GM12874 (cell line): ENCODE measurements around the gene APOL2.

Experiments used
- TF ChIP-seq, protein P1 (sequence below): IDR thresholded peaks from 2 replicates; pipeline ENCODE4 v1.5.1; 2011; ENCODE audit warnings: low read depth, mild to moderate bottlenecking, control low read depth, low read length, moderate library complexity; ENCODE audit not compliant: insufficient read depth

APOL2 gene

DNA sequence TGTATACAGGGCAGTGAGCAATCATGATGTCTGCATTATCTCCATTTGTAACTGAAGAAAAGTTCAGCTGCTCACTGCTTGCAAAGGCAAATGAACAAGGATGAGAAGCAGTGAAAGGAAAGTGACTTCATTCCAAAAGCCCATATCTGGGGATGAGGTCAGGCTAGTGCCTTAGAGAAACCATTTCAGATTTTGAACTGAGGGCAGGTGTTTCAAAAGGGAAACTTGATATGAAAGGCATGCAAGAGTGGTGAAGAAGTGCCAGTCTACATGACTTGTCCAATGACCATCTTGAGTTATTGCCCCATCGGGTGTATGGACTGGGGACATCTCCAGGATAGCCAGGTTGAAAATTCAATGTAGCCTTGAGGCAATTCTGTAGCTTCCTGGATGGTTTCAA lies 30.4 kb downstream of the APOL2 start:
- TF ChIP-seq, protein P1, sequence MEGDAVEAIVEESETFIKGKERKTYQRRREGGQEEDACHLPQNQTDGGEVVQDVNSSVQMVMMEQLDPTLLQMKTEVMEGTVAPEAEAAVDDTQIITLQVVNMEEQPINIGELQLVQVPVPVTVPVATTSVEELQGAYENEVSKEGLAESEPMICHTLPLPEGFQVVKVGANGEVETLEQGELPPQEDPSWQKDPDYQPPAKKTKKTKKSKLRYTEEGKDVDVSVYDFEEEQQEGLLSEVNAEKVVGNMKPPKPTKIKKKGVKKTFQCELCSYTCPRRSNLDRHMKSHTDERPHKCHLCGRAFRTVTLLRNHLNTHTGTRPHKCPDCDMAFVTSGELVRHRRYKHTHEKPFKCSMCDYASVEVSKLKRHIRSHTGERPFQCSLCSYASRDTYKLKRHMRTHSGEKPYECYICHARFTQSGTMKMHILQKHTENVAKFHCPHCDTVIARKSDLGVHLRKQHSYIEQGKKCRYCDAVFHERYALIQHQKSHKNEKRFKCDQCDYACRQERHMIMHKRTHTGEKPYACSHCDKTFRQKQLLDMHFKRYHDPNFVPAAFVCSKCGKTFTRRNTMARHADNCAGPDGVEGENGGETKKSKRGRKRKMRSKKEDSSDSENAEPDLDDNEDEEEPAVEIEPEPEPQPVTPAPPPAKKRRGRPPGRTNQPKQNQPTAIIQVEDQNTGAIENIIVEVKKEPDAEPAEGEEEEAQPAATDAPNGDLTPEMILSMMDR, result no peak

DNA sequence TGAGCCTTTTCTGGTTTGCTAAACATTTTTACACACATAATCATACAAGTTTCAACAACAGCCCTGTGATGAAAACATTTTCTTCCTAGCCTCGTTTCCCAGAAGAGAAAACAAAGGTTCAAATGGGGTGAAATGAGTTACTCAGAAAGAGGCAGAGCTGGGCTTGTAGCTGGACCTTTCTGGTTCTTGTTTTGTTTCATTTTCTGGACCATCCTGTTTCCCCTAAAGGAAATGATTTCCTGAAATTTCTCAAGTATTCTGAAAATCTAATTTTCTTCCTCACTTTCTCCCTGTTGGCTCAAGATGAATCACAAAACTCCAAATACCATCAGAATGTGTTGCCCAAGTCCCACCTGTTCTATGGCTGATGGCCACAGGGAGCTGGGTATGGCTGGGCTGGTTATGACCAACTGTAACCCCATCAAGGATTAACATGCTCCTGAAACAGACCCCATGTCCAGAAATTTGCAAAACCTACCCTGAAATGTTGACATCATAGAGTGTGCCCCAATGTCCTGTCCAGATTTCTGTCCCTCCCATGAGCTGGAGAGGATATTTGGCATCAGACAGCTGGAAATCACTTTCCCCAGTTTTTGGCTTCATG lies 31.1 kb downstream of the APOL2 start:
- TF ChIP-seq, protein P1, result no peak

DNA sequence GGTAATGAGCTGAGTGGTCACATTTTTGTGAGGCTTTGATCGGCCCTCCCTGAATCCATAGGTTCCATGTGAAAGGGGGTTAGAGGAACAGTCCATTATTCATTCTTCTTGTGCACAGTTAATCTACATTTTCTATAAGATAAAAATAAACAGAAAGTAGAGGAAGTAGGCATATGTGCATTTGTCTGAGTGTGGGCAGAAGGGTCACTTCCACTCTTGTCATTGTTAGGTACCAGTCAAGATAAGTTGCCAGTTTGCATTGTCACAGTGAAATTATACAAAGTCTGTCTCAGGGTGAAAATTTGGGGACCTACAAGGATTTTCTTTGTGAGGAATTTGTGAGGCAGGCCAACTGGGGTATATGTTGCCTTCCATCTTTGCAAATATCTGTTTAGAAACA lies 33.1 kb downstream of the APOL2 start:
- TF ChIP-seq, protein P1, result no peak

DNA sequence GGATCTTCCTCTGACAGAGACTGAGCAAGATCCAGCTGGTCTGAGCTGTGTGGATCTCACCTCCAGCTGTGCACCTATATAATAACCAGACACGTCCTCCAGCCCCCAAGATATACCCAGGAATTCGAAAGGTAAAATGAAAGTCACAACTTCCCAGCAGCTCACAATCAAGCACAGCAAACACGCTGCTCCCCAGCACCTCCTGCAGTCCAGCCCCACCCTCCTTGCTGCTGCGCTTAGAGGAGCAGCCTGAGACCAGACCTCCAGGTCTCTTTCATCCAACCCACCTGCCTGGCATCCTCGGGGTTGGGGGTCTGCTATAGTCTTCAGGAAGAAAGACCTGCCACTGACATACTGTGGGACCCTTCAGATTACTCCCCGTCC lies 34.7 kb downstream of the APOL2 start:
- TF ChIP-seq, protein P1, result no peak

DNA sequence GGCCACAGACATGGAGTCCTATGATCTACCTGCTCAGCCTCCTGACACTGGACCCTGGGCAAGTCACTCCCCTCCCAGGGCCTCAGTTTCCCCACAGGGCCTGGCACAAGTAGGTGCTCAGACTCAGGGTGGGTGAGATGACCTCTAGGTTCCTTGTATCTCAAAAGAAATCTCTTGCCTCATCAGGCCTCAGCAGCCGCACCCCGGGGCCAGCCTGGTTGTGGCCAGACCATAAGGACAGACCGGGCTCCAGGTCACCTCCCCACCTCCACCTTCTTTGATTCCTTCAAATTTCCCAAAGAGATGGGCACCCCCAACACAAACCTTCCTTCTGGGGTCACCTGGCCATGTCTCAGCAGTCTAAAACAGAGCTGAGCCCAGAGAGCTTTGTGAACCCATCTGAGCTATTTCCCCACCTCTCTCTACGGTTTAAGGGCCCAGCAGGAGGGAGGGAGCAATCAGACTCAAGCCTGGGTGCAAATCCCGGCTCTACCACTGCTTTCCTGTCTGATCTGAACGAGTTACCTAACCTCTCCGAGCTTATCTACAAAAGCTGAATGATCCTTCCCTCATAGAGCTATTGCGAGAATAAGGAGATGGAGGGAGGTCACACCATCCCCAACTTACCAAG lies 35.2 kb downstream of the APOL2 start:
- TF ChIP-seq, protein P1, result no peak

DNA sequence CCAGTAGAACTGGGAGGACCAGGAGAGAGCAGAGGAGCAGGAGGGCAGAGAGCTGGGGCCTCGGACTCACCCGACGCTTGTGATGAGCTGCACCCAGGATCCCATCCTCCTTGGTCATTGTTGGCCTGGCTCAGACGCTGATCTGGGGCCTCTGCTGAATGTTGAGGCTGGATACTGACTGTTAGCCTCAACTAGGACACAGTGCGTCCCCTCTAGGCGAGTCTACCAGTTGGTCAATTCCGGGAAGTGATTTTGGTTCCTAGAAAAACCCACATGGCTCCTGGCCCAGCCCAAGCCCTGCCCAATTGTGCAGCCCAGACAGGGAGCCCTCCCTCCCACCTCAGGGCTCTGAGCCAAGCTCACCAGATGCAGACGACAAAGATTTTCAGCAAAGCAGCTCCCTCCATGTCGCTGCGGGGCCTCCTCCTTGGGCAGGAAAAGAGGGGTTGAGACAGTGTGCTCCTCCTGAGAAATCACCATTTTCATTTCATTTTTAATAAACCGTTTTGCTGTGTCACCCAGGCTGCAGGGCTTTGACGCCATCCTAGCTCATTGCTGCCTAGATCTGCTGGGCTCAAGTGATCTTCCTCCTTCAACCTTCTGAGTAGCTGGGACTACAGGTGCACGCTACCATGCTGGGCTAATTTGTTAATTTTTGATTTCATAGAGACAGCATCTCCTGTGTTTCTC lies 37.6 kb downstream of the APOL2 start, which contains the start of gene APOL4:
Gene APOL4, minus strand, starts transcription at position 180 of the 690 bp plus-strand sequence. Its CDS starts 75 bp downstream, at position 105.
- TF ChIP-seq, protein P1, result no peak

DNA sequence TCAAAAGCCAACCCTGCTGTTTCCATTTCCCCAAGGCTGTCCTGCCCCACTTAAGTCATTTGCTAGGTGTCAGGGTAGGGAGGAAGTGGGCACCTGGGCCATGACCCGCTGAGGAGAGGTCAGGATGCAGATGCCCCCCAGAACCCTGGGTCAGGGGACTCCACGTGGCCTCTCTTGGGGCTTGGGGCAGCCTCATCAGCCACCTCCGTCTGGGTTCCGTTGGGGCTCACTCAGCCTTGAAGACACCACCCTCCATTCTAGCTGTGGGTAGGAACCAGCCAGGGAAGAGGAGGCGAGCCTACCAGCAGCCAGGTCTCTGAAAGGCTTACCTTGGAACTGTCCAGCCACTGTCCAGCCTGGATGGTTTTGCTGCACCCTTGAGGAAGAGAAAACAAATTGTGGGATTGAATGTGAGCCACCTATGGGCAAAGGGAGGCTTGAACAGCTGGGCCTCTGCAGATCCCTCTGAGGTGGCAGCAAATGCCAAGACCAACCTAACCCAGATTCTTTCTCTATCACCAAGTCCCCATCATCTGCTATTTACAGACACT lies 40.3 kb downstream of the APOL2 start:
- TF ChIP-seq, protein P1, result no peak
